ENCODE data around the gene GPR39.

GPR39 gene

DNA sequence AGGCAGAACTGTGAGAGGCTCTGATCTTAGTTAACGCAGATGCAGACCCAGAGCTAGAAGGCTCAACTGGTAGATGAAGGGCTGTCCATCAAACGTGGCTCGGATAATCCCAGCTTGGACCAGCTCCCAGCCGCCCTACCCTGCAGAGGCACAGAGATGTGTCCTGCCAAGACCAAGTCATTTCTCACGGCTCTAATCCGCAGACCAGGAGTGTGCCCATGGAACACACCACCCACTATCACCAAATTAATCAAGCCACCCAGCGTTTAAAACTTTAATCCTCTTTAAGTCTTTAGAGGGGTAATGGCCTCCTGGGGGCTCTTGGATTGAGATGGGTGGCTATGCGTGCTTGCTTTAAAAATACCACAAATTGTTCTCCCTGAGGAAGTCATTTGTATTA is 235.9 kb downstream of the GPR39 start:
- TF ChIP-seq, protein P1, sequence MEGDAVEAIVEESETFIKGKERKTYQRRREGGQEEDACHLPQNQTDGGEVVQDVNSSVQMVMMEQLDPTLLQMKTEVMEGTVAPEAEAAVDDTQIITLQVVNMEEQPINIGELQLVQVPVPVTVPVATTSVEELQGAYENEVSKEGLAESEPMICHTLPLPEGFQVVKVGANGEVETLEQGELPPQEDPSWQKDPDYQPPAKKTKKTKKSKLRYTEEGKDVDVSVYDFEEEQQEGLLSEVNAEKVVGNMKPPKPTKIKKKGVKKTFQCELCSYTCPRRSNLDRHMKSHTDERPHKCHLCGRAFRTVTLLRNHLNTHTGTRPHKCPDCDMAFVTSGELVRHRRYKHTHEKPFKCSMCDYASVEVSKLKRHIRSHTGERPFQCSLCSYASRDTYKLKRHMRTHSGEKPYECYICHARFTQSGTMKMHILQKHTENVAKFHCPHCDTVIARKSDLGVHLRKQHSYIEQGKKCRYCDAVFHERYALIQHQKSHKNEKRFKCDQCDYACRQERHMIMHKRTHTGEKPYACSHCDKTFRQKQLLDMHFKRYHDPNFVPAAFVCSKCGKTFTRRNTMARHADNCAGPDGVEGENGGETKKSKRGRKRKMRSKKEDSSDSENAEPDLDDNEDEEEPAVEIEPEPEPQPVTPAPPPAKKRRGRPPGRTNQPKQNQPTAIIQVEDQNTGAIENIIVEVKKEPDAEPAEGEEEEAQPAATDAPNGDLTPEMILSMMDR (conservative IDR thresholded peaks at IDR 0.05; ENCODE audit: low read depth, low read length): no peak
- Histone ChIP-seq H3K79me2 (ENCODE audit: insufficient read depth, low read depth) (no peaks in the 10 kb centered on the region), H3K27ac (no peak overlapping the region), H3K4me1 (ENCODE audit: low read depth, poor library complexity, severe bottlenecking) (no peaks in the 10 kb centered on the region), H3K4me2 (no peak overlapping the region), H3K4me3 (IDR thresholded peaks at IDR 0.05; ENCODE audit: insufficient read depth, low read depth, low read length) (no peak overlapping the region), H4K20me1 (ENCODE audit: insufficient read depth) (no peaks in the 10 kb centered on the region), H3K9ac (no peak overlapping the region), H3K27me3 (ENCODE audit: insufficient read depth, low read depth) (no peaks in the 10 kb centered on the region), H2AFZ (ENCODE audit: low read depth) (no peak overlapping the region), H3K36me3 (ENCODE audit: insufficient read depth) (no peaks in the 10 kb centered on the region)

DNA sequence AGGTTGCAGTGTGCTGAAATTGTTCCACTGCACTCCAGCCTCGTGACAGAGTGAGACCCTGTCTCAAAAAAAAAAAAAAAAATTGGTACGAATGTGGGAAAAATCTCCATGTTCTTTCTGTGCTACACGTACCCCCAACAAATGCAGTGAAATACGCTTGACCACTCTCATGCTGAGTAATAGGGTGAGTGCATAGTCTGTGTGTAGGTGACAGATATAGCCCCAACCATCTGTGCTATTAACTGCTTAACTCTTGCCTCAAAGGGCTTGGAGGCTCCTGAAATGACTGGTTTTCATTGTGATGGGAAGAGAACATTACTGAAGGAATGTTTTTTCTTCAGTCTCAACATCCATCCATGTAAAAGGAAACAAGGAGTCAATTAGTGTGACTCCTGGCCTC is 237.7 kb downstream of the GPR39 start:
- Histone ChIP-seq H3K36me3 (ENCODE audit: insufficient read depth) (no peaks in the 10 kb centered on the region), H2AFZ (ENCODE audit: low read depth) (no peak overlapping the region), H3K4me2 (no peak overlapping the region), H3K9ac (no peak overlapping the region), H3K79me2 (ENCODE audit: insufficient read depth, low read depth) (no peaks in the 10 kb centered on the region), H3K4me3 (IDR thresholded peaks at IDR 0.05; ENCODE audit: insufficient read depth, low read depth, low read length) (no peak overlapping the region), H4K20me1 (ENCODE audit: insufficient read depth) (no peaks in the 10 kb centered on the region), H3K27ac (no peak overlapping the region), H3K4me1 (ENCODE audit: low read depth, poor library complexity, severe bottlenecking) (no peaks in the 10 kb centered on the region), H3K27me3 (ENCODE audit: insufficient read depth, low read depth) (no peaks in the 10 kb centered on the region)
- TF ChIP-seq, protein P1 (conservative IDR thresholded peaks at IDR 0.05; ENCODE audit: low read depth, low read length): no peak

DNA sequence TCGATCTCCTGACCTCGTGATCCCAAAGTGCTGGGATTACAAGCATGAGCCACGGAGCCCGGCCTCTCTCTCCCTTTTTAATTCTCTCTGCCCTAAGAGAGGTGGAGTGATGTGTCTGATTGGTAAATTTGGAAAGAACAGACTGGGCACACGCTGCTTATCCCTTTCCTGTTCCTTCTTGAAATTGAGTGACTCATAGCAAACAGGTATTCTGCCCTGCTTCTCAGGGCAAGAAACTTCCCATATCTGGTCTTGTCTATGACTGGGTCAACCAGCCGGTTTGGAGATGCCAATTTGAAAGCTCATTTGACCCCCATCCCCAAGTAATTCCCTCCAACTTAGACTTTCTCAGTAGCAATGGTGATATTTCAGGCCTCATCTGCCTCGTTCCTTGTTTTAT is 238.4 kb downstream of the GPR39 start:
- Histone ChIP-seq H3K4me3 (IDR thresholded peaks at IDR 0.05; ENCODE audit: insufficient read depth, low read depth, low read length) (no peak overlapping the region), H3K79me2 (ENCODE audit: insufficient read depth, low read depth) (no peaks in the 10 kb centered on the region), H3K4me2 (no peak overlapping the region), H3K9ac (no peak overlapping the region), H2AFZ (ENCODE audit: low read depth) (no peak overlapping the region), H3K36me3 (ENCODE audit: insufficient read depth) (no peaks in the 10 kb centered on the region), H3K4me1 (ENCODE audit: low read depth, poor library complexity, severe bottlenecking) (no peaks in the 10 kb centered on the region), H4K20me1 (ENCODE audit: insufficient read depth) (no peaks in the 10 kb centered on the region), H3K27ac (no peak overlapping the region), H3K27me3 (ENCODE audit: insufficient read depth, low read depth) (no peaks in the 10 kb centered on the region)
- TF ChIP-seq, protein P1 (conservative IDR thresholded peaks at IDR 0.05; ENCODE audit: low read depth, low read length): no peak

DNA sequence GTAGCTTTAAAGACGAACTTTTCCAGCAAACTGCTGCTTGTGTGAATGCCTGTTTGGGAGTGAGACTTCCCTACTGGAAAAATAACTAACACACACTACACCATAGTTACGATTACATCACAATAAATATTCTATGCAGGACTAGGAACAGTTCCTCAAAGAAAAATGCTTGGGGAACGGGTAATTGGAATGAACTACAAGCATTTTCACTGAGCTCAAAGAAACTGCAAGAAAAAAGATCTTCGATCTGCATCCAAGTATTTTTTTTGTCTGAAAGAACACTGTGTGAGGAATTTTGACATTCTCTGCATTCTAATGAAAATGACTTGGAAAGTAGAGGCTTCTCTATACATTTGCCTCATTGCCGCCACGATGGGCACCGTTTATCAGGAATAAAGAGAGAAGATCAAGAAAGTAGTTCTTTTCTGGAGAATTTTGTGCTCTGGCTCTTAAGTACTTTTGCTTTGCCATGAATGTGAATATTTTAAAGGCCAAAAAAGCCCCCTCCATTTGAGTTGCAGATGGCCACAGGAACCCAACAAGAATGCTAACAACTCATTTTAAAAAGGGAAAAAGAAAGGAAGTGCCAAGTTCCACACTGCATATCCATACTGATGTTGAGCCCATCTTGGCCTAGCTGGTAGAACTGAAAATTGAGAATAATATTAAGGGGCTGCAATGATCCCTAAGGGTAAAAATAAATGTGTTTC is 239.8 kb downstream of the GPR39 start:
- H3K36me3 ChIP-seq (ENCODE audit: insufficient read depth): no peaks in the 10 kb centered on the region
- H4K20me1 ChIP-seq (ENCODE audit: insufficient read depth): no peaks in the 10 kb centered on the region
- H2AFZ ChIP-seq (ENCODE audit: low read depth): no peak overlapping the region
- no peak overlapping the region for H3K27ac ChIP-seq
- no peak overlapping the region for H3K9ac ChIP-seq
- no peak overlapping the region for H3K4me3 ChIP-seq (IDR thresholded peaks at IDR 0.05; ENCODE audit: insufficient read depth, low read depth, low read length)
- TF ChIP-seq, protein P1 (conservative IDR thresholded peaks at IDR 0.05; ENCODE audit: low read depth, low read length): no peak
- H3K4me1 ChIP-seq (ENCODE audit: low read depth, poor library complexity, severe bottlenecking): no peaks in the 10 kb centered on the region
- H3K4me2 ChIP-seq: no peak overlapping the region
- no peaks in the 10 kb centered on the region for H3K27me3 ChIP-seq (ENCODE audit: insufficient read depth, low read depth)
- H3K79me2 ChIP-seq (ENCODE audit: insufficient read depth, low read depth): no peaks in the 10 kb centered on the region
